GM13977 (cell line): ENCODE results near the gene GTPBP6.
"Not testable (repeated sequence)": the region's sequence is repeated elsewhere in the genome, so short reads cannot be mapped to it uniquely, and the experiment has no call there.

ENCODE experiments used
- DNase-seq: peaks from one replicate; pipeline ENCODE4 v3.0.0; 2012; ENCODE audit warnings: low spot score
- CTCF ChIP-seq: IDR thresholded peaks from 2 replicates; pipeline ENCODE4 v1.5.1; 2012; ENCODE audit warnings: mild to moderate bottlenecking, control low read depth; ENCODE audit not compliant: insufficient read depth; ENCODE audit errors: extremely low read depth, missing control alignments
- in situ Hi-C: fragments of 300-500 bp; cut with MboI; formaldehyde crosslinking; loops from one replicate; pipeline ENCODE4 v1.12.0; 2022; ENCODE audit warnings: low sequenced_read_pairs, low pct_unique_long_range_greater_than_20kb, mixed read lengths, inconsistent platforms; ENCODE audit not compliant: unreplicated experiment

GTPBP6 gene

GRCh38 chrX:264634-265455 lies 53.8 kb downstream of the GTPBP6 start:
- no peak for TF ChIP-seq CTCF
- in situ Hi-C loops = no loop called here
- no peak for DNase-seq

GRCh38 chrX:264006-264405 lies 54.6 kb downstream of the GTPBP6 start:
- DNase-seq, in situ Hi-C loops: not testable (repeated sequence)

GRCh38 chrX:262381-262909 lies 56.2 kb downstream of the GTPBP6 start:
- TF ChIP-seq CTCF = no peak
- in situ Hi-C loops = no loop called here
- peak; percentile 31 for DNase-seq

- in situ Hi-C loops = no loop called here
- TF ChIP-seq CTCF = no peak
- DNase-seq = no peak
Observed at GRCh38 chrX:261919-262352, 56.7 kb downstream of the GTPBP6 start.

- TF ChIP-seq CTCF = no peak
- DNase-seq = no peak
- in situ Hi-C loops = no loop called here
Observed at GRCh38 chrX:261167-261918, 57.3 kb downstream of the GTPBP6 start.

- in situ Hi-C loops = no loop called here
- DNase-seq = no peak
- TF ChIP-seq CTCF = no peak
Observed at GRCh38 chrX:259692-260355, 58.8 kb downstream of the GTPBP6 start.
